AG04449 (cell line): ENCODE measurements around the gene HLA-E.
A peak's percentile ranks its signal among the peaks of the same experiment; 100 is the strongest.
"Not testable (repeated sequence)": the region's sequence is repeated elsewhere in the genome, so short reads cannot be mapped to it uniquely, and the experiment has no call there.

Experiments used
- CTCF ChIA-PET: fragments of 350-600 bp; formaldehyde crosslinking; extraction: SDS; loops from one replicate; lab custom pipeline; 2021; ENCODE audit warnings: antibody characterized with exemption; lab: Yijun Ruan, JAX
- POLR2A ChIA-PET: fragments of 400-600, 350-600 bp; formaldehyde crosslinking; extraction: SDS; loops from one replicate; lab custom pipeline; 2020; ENCODE audit warnings: antibody characterized with exemption, inconsistent platforms; lab: Yijun Ruan, JAX
- DNase-seq: peaks from one replicate; pipeline ENCODE4 v3.0.0-alpha.2; 2010; ENCODE audit warnings: low read depth, low spot score
- H3K4me3 ChIP-seq: 2 replicates; pipeline ENCODE4 v1.5.1; 2011; ENCODE audit warnings: low read depth, mild to moderate bottlenecking, control low read depth, low read length
- CTCF ChIP-seq: IDR thresholded peaks from one replicate; pipeline ENCODE4 v1.5.1; 2011; ENCODE audit warnings: mild to moderate bottlenecking, moderate library complexity, low read length, control low read depth, inconsistent platforms; ENCODE audit not compliant: insufficient read depth; ENCODE audit errors: missing control alignments

The HLA-E gene

GRCh38 chr6:30485236-30485635, 4.1 kb upstream of the HLA-E start:
- POLR2A ChIA-PET = no interaction called here
- TF ChIP-seq CTCF = no peak
- DNase-seq = no peak
- H3K4me3 ChIP-seq = no peak overlapping the region
- CTCF ChIA-PET = interaction anchor here (1.0 to 10.3 kb wide), 10 partner anchors 7 to 187 kb away, joined by 3 to 788 read pairs (median 10); partner anchors contain the start of genes DHX16, GNL1 and PRR3

- H3K4me3 ChIP-seq = no peak overlapping the region
- no peak for DNase-seq
- ChIA-PET CTCF (interaction anchor here (1.5 to 10.3 kb wide), 4 partner anchors 34 to 102 kb away, joined by 3 to 788 read pairs (median 118); partner anchors contain the start of genes GNL1 and PRR3), POLR2A (no interaction called here)
- TF ChIP-seq CTCF = no peak
Measured at GRCh38 chr6:30487926-30488325, 1.4 kb upstream of the HLA-E start.

GRCh38 chr6:30488697-30489080, 620 bp upstream of the HLA-E start:
- CTCF ChIA-PET = interaction anchor here (10.3 kb wide), 1 partner anchor 57 kb away, joined by 788 read pairs; the partner anchor contains the start of genes GNL1 and PRR3
- H3K4me3 ChIP-seq = peak overlapping the region; percentile 41
- DNase-seq, POLR2A ChIA-PET: not testable (repeated sequence)

- CTCF ChIA-PET = interaction anchor here (1.1 to 5.6 kb wide), 6 partner anchors 8 to 53 kb away, joined by 3 to 91 read pairs (median 6); no protein-coding TSS in a partner anchor
- no peak for DNase-seq
- peak overlapping the region; percentile 82 for H3K4me3 ChIP-seq
- POLR2A ChIA-PET = interaction anchor here (0.5 to 1.0 kb wide), 4 partner anchors 11 to 65 kb away, joined by 3 read pairs; no protein-coding TSS in a partner anchor
- no peak for TF ChIP-seq CTCF
Measured at GRCh38 chr6:30490026-30490876, 942 bp downstream of the HLA-E start.

- POLR2A ChIA-PET, H3K4me3 ChIP-seq, DNase-seq: not testable (repeated sequence)
- CTCF ChIA-PET = interaction anchor here (0.7 to 5.6 kb wide), 6 partner anchors 8 to 588 kb away, joined by 3 to 91 read pairs (median 12); no protein-coding TSS in a partner anchor
Measured at GRCh38 chr6:30491291-30491953, 2.1 kb downstream of the HLA-E start.

GRCh38 chr6:30491991-30492952, 3.0 kb downstream of the HLA-E start:
- ChIA-PET CTCF (interaction anchor here (0.7 to 5.6 kb wide), 6 partner anchors 9 to 78 kb away, joined by 3 to 91 read pairs (median 13); no protein-coding TSS in a partner anchor), POLR2A (no interaction called here)
- no peak for DNase-seq
- no peak overlapping the region for H3K4me3 ChIP-seq
- TF ChIP-seq CTCF = no peak
